CD14-positive monocyte (primary cell): ENCODE measurements around the gene BDKRB2. TPM values are rescaled to one million over a fixed set of nuclear protein-coding genes. Genes with fewer than 3 reads are reported as not detected.

Experiments
- DNase-seq, 3 donors: peaks; one replicate each; pipeline ENCODE4 v3.0.0-alpha.2; 2011 to 2022
- H2AFZ ChIP-seq: 2 replicates; pipeline ENCODE4 v1.6.0; 2012; ENCODE audit warnings: mild to moderate bottlenecking, low read depth, low read length, inconsistent platforms; ENCODE audit not compliant: insufficient read depth, poor library complexity, severe bottlenecking
- H3K27ac ChIP-seq, 2 donors: 1 replicate in 1 of 2; 2 replicates in 1 of 2; pipeline ENCODE4 v1.5.1; 2012 to 2013; ENCODE audit warnings: low read length in 2 of 2, control low read depth in 1 of 2, inconsistent platforms in 1 of 2, low read depth in 1 of 2, mild to moderate bottlenecking in 1 of 2
- H3K27me3 ChIP-seq, 2 donors: one replicate each; pipeline versions ENCODE4 v1.6.0 to v1.6.1; 2011 to 2013; ENCODE audit warnings: low read length in 2 of 2; ENCODE audit not compliant: control insufficient read depth in 2 of 2, insufficient read depth in 2 of 2
- H3K36me3 ChIP-seq, 2 donors: replicated peaks in 1 of 2; 1 replicate in 1 of 2; 2 replicates in 1 of 2; pipeline versions ENCODE4 v1.5.1 to v1.6.1; 2012 to 2013; ENCODE audit warnings: low read length in 2 of 2, control low read depth in 1 of 2, inconsistent platforms in 1 of 2, mild to moderate bottlenecking in 1 of 2; ENCODE audit not compliant: insufficient read depth in 2 of 2, control insufficient read depth in 1 of 2
- H3K4me1 ChIP-seq, 2 donors: 1 replicate in 1 of 2; 2 replicates in 1 of 2; pipeline versions ENCODE4 v1.5.1 to v1.6.1; 2012 to 2013; ENCODE audit warnings: low read length in 2 of 2, control low read depth in 1 of 2, inconsistent platforms in 1 of 2, mild to moderate bottlenecking in 1 of 2, moderate library complexity in 1 of 2; ENCODE audit not compliant: insufficient read depth in 2 of 2, control insufficient read depth in 1 of 2
- H3K4me2 ChIP-seq: replicated peaks from 2 replicates; pipeline ENCODE3; 2012; ENCODE audit warnings: low read length, moderate library complexity, mild to moderate bottlenecking; ENCODE audit not compliant: poor library complexity, severe bottlenecking; ENCODE audit errors: extremely low read depth
- H3K4me3 ChIP-seq, 3 experiments: fragments of 200-600 bp in 1 of 3; sonication (generic) in 1 of 3; replicated peaks in 1 of 3; 1 replicate in 2 of 3; 2 replicates in 1 of 3; pipeline ENCODE4 v1.5.1; 2011 to 2013; ENCODE audit warnings: low read length in 3 of 3, mild to moderate bottlenecking in 3 of 3, control low read depth in 2 of 3, low read depth in 2 of 3, inconsistent platforms in 1 of 3, moderate library complexity in 1 of 3
- H3K79me2 ChIP-seq: 2 replicates; pipeline ENCODE4 v1.6.0; 2012; ENCODE audit warnings: mild to moderate bottlenecking, control low read depth, inconsistent platforms, low read length, moderate library complexity; ENCODE audit not compliant: insufficient read depth
- H3K9ac ChIP-seq: 2 replicates; pipeline ENCODE4 v1.6.0; 2017; ENCODE audit warnings: low read length, mild to moderate bottlenecking; ENCODE audit not compliant: insufficient read depth, poor library complexity, severe bottlenecking
- H3K9me3 ChIP-seq, 2 donors: replicated peaks in 1 of 2; 1 replicate in 1 of 2; 2 replicates in 1 of 2; pipeline versions ENCODE4 v1.5.1 to v1.6.1; 2012 to 2013; ENCODE audit warnings: low read length in 2 of 2, control low read depth in 1 of 2; ENCODE audit not compliant: control insufficient read depth in 1 of 2, insufficient read depth in 1 of 2
- H4K20me1 ChIP-seq: 2 replicates; pipeline ENCODE4 v1.6.0; 2012; ENCODE audit warnings: mild to moderate bottlenecking, low read length, control low read depth, moderate library complexity; ENCODE audit not compliant: insufficient read depth
- H3K27ac Mint-ChIP-seq, 7 donors: one replicate each; pipeline ENCODE4 v1.8.0; 2020; ENCODE audit warnings: mild to moderate bottlenecking in 7 of 7, mixed read lengths in 7 of 7, moderate library complexity in 6 of 7, inconsistent platforms in 2 of 7
- H3K27me3 Mint-ChIP-seq, 3 donors: one replicate each; pipeline ENCODE4 v1.8.0; 2021 to 2022; ENCODE audit warnings: low read depth in 3 of 3, mild to moderate bottlenecking in 3 of 3, mixed read lengths in 3 of 3, moderate library complexity in 3 of 3, inconsistent platforms in 1 of 3
- H3K36me3 Mint-ChIP-seq, 2 donors: one replicate each; pipeline ENCODE4 v1.8.0; 2020; ENCODE audit warnings: mixed read lengths in 2 of 2, inconsistent platforms in 1 of 2, mild to moderate bottlenecking in 1 of 2
- H3K4me1 Mint-ChIP-seq: one replicate; pipeline ENCODE4 v1.8.0; 2020; ENCODE audit warnings: mild to moderate bottlenecking, mixed read lengths
- H3K4me3 Mint-ChIP-seq, 2 donors: one replicate each; pipeline ENCODE4 v1.8.0; 2020; ENCODE audit warnings: mild to moderate bottlenecking in 2 of 2, mixed read lengths in 2 of 2, moderate library complexity in 1 of 2
- H3K9me3 Mint-ChIP-seq, 7 donors: one replicate each; pipeline ENCODE4 v1.8.0; 2020 to 2022; ENCODE audit warnings: mixed read lengths in 7 of 7, mild to moderate bottlenecking in 6 of 7, moderate library complexity in 6 of 7, inconsistent platforms in 2 of 7
- CTCF ChIP-seq: fragments of 200-600 bp; IDR thresholded peaks from one replicate; pipeline ENCODE4 v1.8.0; 2022; ENCODE audit warnings: antibody characterized with exemption, mild to moderate bottlenecking
- WGBS: methylation state at CpG from one replicate; pipeline ENCODE4 v1.1.5; 2013; ENCODE audit warnings: missing lambda C conversion rate; ENCODE audit not compliant: insufficient coverage; 5-methylcytosine and 5-hydroxymethylcytosine counted together
- intact Hi-C, 2 donors: fragments of 100-400 bp; cut with micrococcal nuclease; formaldehyde crosslinking; loops; one replicate each; pipeline versions ENCODE4 v1.15.0 to v1.15.1; 2023
- polyA plus RNA-seq, 3 donors: library from polyadenylated mRNA; depleted of rRNA in 1 of 3; unstranded in 2 of 3; stranded (reverse) in 1 of 3; fragments of 300-500 nt in 2 of 3; fragments of >200 nt in 1 of 3; fragmentation: Illumina TruSeq in 2 of 3; gene quantifications; 1 replicate in 2 of 3; 2 replicates in 1 of 3; pipeline ENCODE4 v1.2.3, GENCODE V29; 2012 to 2021

Gene BDKRB2
- polyA plus RNA-seq, 3 donors: not detected

DNA sequence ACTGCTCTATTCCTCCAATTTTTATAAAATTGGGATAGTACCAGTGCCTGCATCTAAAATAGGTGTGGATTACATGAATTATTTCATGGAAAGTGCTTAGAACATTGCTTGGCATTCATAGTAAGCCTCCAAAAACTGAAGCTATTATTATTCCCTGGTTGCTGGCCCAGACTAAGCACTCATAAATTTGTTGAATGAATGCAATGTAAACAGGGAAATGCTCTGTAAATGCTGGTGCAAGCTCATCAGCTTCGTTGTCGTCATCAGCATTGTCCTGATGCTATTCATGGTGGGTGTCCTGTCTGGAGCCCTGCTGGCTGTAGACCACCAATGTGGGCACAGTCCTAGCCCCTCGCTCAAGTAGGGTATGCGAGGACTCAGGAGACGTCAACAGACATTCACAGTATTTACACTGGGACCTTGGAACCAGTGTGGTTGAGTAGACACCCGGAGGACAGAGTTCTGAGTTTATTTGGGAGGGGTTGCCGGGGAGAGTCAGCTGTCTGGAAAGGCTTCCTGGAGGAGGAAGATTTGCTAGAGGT, 16.5 kb downstream of the BDKRB2 start:
- peaks cover 2 to 11% (median 5%) of the 10 kb centered on the region in 3 donors for H3K27me3 Mint-ChIP-seq
- no peak for DNase-seq
- H3K9me3 Mint-ChIP-seq: peaks cover 0 to 2% (median 2%) of the 10 kb centered on the region in 7 donors
- peaks cover 1% of the 10 kb centered on the region for H3K4me1 Mint-ChIP-seq
- no peak overlapping the region for H3K4me2 ChIP-seq
- no peak overlapping the region for H3K4me3 Mint-ChIP-seq
- H2AFZ ChIP-seq: no peak overlapping the region
- H3K4me1 ChIP-seq: no peaks in the 10 kb centered on the region
- no peak overlapping the region for H3K4me3 ChIP-seq
- TF ChIP-seq CTCF: no peak
- no peaks in the 10 kb centered on the region for H3K36me3 ChIP-seq
- no peaks in the 10 kb centered on the region for H3K27me3 ChIP-seq
- H4K20me1 ChIP-seq: no peaks in the 10 kb centered on the region
- no peaks in the 10 kb centered on the region for H3K79me2 ChIP-seq
- H3K27ac Mint-ChIP-seq: peak overlapping the region in 1 of 7 donors; percentile 59
- no peaks in the 10 kb centered on the region for H3K9me3 ChIP-seq
- H3K36me3 Mint-ChIP-seq: no peaks in the 10 kb centered on the region
- intact Hi-C loops: no loop called here
- no peak overlapping the region for H3K27ac ChIP-seq
- no peak overlapping the region for H3K9ac ChIP-seq
- WGBS: 92% methylated on average over 6 of the region's 7 CpGs

- no peak overlapping the region for H3K27ac Mint-ChIP-seq
- no peak for TF ChIP-seq CTCF
- H3K4me1 Mint-ChIP-seq: no peaks in the 10 kb centered on the region
- Histone ChIP-seq H3K79me2 (no peaks in the 10 kb centered on the region), H3K4me1 (no peaks in the 10 kb centered on the region), H3K9me3 (no peaks in the 10 kb centered on the region), H2AFZ (no peak overlapping the region), H4K20me1 (no peaks in the 10 kb centered on the region), H3K4me2 (no peak overlapping the region), H3K27ac (no peak overlapping the region), H3K36me3 (no peaks in the 10 kb centered on the region), H3K9ac (no peak overlapping the region), H3K4me3 (no peak overlapping the region), H3K27me3 (no peaks in the 10 kb centered on the region)
- intact Hi-C loops: no loop called here
- no peak for DNase-seq
- no peak overlapping the region for H3K4me3 Mint-ChIP-seq
- peaks cover 0 to 2% (median 0%) of the 10 kb centered on the region in 7 donors for H3K9me3 Mint-ChIP-seq
- peaks cover 2 to 11% (median 5%) of the 10 kb centered on the region in 3 donors for H3K27me3 Mint-ChIP-seq
- WGBS: 93% methylated on average over 6 of the region's 8 CpGs
- no peaks in the 10 kb centered on the region for H3K36me3 Mint-ChIP-seq
Measured at GRCh38 chr14:96221841-96222240, 17.2 kb downstream of the BDKRB2 start.
